IPS-18c (cell line): Measurements from ENCODE around the gene DAZAP1.
"Not testable (repeated sequence)": the region's sequence is repeated elsewhere in the genome, so short reads cannot be mapped to it uniquely, and the experiment has no call there.

Experiments used
- H3K4me3 ChIP-seq: 2 replicates; pipeline ENCODE4 v1.7.0; 2013; ENCODE audit warnings: low read depth, mild to moderate bottlenecking, low read length, moderate library complexity; ENCODE audit not compliant: insufficient read depth
- H3K9me3 ChIP-seq: one replicate; pipeline ENCODE4 v1.6.1; 2013; ENCODE audit warnings: mild to moderate bottlenecking, low read length, moderate library complexity; ENCODE audit not compliant: control insufficient read depth, insufficient read depth

The DAZAP1 gene

GRCh38 chr19:1426736-1427135, 19.4 kb downstream of the DAZAP1 start:
- H3K4me3 ChIP-seq = no peak overlapping the region
- no peaks in the 10 kb centered on the region for H3K9me3 ChIP-seq

- H3K9me3 ChIP-seq = no peaks in the 10 kb centered on the region
- no peak overlapping the region for H3K4me3 ChIP-seq
Observed at GRCh38 chr19:1427221-1427920, 20.0 kb downstream of the DAZAP1 start.

GRCh38 chr19:1428738-1429391, 21.5 kb downstream of the DAZAP1 start:
- H3K9me3 ChIP-seq = no peaks in the 10 kb centered on the region
- H3K4me3 ChIP-seq = no peak overlapping the region

GRCh38 chr19:1429750-1430149, 22.4 kb downstream of the DAZAP1 start:
- no peak overlapping the region for H3K4me3 ChIP-seq
- H3K9me3 ChIP-seq = no peaks in the 10 kb centered on the region

GRCh38 chr19:1430246-1430645, 22.9 kb downstream of the DAZAP1 start:
- no peak overlapping the region for H3K4me3 ChIP-seq
- no peaks in the 10 kb centered on the region for H3K9me3 ChIP-seq

- no peaks in the 10 kb centered on the region for H3K9me3 ChIP-seq
- H3K4me3 ChIP-seq = no peak overlapping the region
Observed at GRCh38 chr19:1431759-1432506, 24.5 kb downstream of the DAZAP1 start.

- H3K4me3 ChIP-seq = no peak overlapping the region
- H3K9me3 ChIP-seq = no peaks in the 10 kb centered on the region
Observed at GRCh38 chr19:1432507-1432887, 25.1 kb downstream of the DAZAP1 start.

GRCh38 chr19:1433119-1434039, 26.0 kb downstream of the DAZAP1 start:
- Histone ChIP-seq H3K9me3 (no peaks in the 10 kb centered on the region), H3K4me3 (no peak overlapping the region)

GRCh38 chr19:1434040-1434366, 26.6 kb downstream of the DAZAP1 start:
- H3K4me3 ChIP-seq = no peak overlapping the region
- H3K9me3 ChIP-seq = no peaks in the 10 kb centered on the region

GRCh38 chr19:1434577-1435060, 27.2 kb downstream of the DAZAP1 start:
- Histone ChIP-seq H3K4me3 (no peak overlapping the region), H3K9me3 (no peaks in the 10 kb centered on the region)

GRCh38 chr19:1435378-1435989, 28.1 kb downstream of the DAZAP1 start:
- no peaks in the 10 kb centered on the region for H3K9me3 ChIP-seq

GRCh38 chr19:1437609-1438008, 30.2 kb downstream of the DAZAP1 start:
- H3K4me3 ChIP-seq = no peak overlapping the region

More at GRCh38 chr19:1435378-1435989, 28.1 kb downstream of the DAZAP1 start:
- no peak overlapping the region for H3K4me3 ChIP-seq

GRCh38 chr19:1438035-1438932, 30.9 kb downstream of the DAZAP1 start, which contains the start of gene RPS15:
RPS15 (plus strand) TSS chr19:1438396; CDS start chr19:1438426, 30 bp downstream.
- Histone ChIP-seq H3K9me3 (no peaks in the 10 kb centered on the region), H3K4me3 (peak within 1 kb of the TSS; percentile 91)

More at GRCh38 chr19:1437609-1438008, 30.2 kb downstream of the DAZAP1 start:
- no peaks in the 10 kb centered on the region for H3K9me3 ChIP-seq

GRCh38 chr19:1438933-1439354, 31.6 kb downstream of the DAZAP1 start:
- Histone ChIP-seq H3K9me3 (no peaks in the 10 kb centered on the region), H3K4me3 (peak overlapping the region; percentile 91)

GRCh38 chr19:1439525-1440417, 32.4 kb downstream of the DAZAP1 start:
- H3K4me3 ChIP-seq = peak overlapping the region; percentile 91
- not testable (repeated sequence) for H3K9me3 ChIP-seq
